ENCODE results near the gene ARSD.
"Not testable (repeated sequence)": the region's sequence is repeated elsewhere in the genome, so short reads cannot be mapped to it uniquely, and the experiment has no call there.

ARSD gene

DNA sequence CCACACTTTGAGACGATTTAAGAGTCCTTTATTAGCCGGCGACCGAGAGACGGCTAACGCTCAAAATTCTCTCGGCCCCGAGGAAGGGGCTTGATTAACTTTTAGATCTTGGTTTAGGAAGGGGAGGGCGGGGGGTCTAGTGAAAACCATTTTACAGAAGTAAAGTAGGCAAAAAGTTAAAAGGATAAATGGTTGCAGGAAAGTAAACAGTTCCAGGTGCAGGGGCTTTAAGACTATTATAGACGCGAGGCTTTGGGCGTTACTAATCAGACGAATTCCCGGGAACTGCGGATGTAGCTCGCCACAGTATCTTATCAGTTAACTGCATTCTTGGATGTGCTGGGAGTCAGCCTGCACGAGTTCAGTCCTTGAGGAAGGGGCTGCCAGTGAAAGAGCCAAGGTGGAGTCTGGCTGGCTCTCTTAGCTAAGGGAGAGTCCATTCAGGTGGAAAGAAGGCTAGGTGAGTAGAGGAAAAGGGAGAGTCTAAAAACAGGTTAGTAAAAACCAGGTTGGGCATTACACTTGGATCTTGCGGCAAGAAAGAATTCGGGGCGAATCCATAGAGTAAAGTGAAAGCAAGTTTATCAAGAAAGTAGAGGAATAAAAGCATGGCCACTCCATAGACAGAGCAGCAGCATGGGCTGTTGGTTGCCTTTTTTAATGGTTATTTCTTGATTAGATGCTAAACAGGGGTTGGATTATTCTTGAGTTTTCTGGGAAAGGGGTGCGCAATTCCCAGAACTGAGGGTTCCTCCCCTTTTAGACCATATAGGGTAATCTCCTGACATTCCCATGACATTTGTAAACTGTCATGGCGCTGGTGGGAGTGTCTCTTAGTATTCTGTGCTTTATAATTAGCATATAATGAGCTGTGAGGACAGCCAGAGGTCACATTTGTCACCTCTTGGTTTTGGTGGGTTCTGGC, 38.3 kb downstream of the ARSD start:
- DNase-seq = not testable (repeated sequence)

GRCh38 chrX:2889706-2890490, 39.2 kb downstream of the ARSD start:
- DNase-seq = not testable (repeated sequence)

DNA sequence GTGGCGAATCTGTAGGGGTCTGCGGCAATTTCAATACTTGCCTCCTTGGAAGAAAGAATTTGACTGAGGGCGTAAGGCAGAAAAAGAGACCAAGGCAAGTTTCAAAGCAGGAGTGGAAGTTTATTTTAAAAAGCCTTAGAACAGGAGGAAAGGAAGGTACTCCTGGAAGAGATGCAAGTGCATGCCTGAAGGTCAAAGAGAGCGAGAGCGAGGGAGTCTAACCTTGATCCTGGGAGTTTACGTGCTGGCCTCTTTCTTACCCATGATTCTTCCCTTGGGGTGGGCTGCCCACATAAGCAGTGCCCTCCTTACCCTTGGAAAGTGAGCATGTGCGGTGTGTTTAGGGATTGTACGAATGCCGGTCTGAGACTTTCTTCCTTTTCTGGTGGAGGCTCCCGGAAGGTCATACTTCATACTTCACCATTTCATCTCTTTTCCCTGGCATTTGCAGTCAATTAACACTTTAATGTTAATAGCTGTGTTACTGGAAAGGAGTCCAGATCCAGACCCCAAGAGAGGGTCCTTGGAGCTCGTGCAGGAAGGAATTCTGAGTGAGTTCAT, 40.0 kb downstream of the ARSD start:
- DNase-seq = no peak

DNA sequence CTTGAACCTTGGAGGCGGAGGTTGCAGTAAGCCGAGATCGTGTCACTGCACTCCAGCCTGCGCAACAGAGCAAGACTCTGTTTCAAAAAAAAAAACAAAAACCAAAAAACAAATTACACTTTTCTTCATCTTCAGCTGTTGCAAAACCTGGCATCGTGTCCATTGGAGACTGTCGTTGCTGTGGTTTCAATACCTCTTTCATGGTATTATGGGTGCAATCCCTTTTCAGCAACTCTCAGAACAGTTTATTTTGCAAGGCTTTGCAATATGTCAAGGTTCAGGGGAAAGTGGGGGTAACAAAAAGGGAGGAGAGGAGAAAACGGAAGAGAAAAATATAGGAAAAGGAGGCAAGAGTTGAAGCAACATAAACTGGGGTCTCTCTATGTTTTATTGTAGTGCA, 40.8 kb downstream of the ARSD start:
- DNase-seq = no peak

GRCh38 chrX:2883770-2884169, 45.4 kb downstream of the ARSD start:
- no peak for DNase-seq

DNA sequence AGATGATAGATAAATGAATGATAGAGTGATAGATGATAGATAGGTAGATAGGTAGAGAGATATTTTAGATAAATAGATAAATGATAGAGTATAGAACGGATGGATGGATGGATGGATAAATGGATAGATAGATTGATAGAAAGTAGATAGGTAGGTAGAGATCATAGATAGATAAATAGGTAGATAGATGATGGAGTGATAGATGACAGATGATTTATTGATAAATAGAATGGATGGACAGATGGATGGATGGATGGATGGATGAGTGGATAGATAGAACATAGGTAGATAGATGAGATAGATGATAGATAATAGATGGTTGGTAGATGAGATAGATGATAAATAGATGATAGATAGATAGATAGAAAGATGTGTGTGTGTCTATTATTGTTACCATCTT, 49.5 kb downstream of the ARSD start:
- DNase-seq = no peak

GRCh38 chrX:2878563-2878962, 50.6 kb downstream of the ARSD start:
- no peak for DNase-seq

DNA sequence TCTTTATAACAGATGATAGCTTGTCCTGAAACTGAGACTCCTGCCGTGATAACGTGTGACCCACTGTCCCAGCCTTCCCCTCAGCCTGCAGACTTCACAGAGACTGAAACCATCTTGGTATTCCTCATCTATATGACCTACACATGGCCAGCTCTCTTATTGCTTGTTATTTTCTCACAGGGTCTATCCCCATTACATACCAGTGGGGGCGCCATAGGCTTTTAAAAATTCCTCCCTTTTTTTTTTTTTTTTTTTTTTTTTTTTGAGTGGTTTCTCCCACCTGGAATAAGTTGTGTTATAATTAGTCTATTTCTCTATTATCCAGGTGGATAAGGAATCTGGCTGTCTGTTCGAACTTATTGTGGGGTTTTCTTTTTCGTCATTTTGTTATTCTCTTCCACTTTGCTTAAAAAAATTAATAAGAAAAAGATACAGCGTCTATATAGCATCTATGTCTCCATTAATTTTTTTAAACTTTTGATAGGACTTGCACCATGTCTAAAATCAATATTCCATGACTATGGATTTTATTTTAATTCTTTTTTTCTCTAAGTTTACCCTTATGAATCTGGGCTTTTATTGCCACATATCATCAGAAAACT, 53.2 kb downstream of the ARSD start:
- DNase-seq = no peak

- no peak for DNase-seq
Measured at GRCh38 chrX:2875136-2875481, 54.0 kb downstream of the ARSD start.

GRCh38 chrX:2874222-2875135, 54.7 kb downstream of the ARSD start:
- DNase-seq = no peak

GRCh38 chrX:2872671-2873277, 56.4 kb downstream of the ARSD start:
- no peak for DNase-seq

- no peak for DNase-seq
Measured at GRCh38 chrX:2871831-2872230, 57.3 kb downstream of the ARSD start.

DNA sequence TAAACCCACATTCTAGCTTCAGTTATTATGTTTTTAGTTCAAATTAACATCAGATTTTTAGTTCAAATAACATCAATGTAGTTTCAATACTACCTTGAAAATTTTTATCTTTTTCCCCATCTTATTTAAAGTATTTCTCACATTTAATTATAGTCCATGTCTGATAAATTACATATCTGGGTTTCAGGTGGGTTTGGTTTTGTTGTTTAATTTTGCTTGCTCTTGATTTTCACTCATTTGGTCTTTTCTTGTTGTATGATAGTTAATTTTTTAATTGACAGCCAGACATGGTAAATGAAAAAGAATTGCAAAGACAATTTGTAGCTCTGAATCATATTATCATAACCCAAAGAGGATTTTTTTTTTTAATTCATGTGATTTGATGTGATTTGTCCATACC, 58.5 kb downstream of the ARSD start:
- no peak for DNase-seq

DNA sequence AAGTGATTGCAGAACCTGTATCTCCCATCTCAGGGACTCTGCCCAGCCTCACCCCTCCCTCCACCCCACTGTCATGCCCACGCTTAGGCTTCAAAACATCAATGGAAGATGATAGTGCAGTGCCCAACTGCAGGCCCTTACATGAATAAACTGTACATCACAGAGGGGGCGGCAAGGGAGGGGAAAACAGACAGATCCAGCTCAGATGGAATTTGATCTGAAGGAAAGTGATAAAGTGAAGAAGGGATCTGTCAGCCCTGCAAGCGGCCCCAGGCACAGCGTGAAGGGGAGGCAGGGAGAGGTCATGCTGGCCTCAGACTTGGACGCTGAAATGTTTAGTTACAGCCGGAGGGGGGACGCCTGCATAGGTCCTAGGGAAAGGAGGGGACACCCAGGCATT, 61.9 kb downstream of the ARSD start:
- DNase-seq = no peak

DNA sequence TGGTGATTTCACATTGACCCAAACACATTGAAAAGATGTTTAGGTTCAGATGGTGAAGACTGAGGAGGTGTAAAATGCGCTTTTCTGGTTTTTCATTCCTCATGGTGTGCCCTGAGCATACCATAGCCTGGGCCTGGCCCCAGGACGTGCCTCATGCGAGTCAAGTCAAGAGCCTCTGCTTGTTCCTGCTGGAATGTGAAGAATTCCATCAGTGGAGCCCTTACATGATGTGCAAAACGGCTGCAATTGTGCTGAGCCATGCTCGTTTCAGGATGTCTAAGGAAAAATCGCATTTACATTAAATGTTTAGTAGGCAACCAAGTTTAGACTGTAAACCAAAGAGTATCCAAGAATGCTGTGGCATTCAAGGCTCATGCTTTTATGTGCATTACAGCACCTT, 65.5 kb downstream of the ARSD start:
- no peak for DNase-seq

DNA sequence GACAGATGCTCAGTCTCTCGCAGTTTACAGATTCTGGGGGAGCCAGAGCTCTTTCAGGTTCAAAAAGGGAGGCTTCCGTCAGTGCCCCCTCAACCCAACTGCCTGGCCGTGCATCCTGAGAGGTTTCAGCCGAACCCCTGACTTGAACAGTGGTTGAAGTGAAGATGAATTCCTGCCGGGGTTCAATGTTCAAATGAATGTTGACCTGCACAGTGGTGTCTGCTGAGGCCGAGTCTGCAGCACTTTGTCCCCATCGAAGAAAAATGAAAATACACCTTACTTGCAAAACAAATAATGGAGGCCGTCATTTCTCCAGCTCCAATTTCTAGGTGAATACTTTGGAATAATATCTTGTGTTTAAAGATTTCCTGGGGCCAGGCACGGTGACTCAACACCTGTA, 66.7 kb downstream of the ARSD start:
- DNase-seq = no peak

DNA sequence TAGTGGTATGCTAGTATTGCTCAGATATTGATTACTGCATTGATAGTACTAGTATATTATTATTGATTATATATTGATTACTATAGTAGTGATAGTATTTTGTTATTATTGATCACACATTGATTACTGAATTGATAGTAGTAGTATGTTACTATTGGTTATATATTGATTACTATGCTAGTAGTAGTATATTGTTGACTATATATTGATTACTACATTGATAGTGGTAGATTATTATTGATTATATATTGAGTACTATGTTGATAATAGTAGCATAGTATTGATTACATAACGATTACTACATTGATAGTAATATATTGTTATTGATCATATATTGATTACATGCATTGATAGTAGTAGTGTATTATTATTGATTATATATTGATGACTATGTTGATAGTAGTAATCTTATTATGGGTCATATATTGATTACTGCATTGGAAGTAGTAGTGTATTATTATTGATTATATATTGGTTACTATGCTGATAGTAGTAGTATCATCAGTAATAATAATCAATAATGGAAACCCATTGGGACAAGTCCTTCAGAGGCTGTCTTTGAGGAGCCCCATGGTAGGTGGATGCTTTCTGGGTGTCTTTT, 69.8 kb downstream of the ARSD start:
- DNase-seq = no peak

DNA sequence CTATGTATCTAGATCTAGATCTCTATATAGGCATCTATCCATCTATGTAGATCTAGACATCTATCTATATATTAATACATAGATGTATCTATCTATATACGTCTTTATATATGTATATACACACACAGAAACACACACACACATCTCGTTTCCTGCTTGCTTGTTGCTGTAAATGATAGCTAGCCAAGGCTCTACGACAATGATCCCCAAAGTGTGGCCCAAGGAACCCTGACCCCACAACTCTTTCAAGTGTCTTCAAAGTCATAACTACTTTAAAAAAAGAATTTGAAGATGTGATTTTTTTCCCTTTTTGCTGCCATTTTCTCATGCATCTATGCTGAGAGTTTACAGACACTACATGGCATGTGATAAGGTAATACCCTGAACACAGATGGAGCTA, 71.6 kb downstream of the ARSD start:
- DNase-seq = no peak

DNA sequence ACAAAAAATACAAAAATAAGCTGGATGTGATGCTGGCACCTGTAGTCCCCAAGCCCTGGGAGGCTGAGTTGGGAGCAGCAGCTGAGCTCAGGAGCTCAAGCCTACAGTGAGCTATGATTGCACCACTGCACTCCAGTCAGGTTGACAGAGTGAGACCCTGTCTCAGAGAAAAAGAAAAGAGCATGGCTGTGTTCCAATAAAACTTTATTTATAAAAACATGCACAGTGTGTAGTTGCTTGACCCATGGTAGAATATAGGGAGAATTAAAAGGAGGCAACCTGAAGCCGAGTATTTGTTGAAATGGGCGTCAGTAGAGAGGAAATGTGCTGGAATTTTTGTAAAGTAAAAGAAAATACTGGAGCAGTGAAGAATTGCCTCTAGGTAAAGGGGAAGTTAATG, 73.4 kb downstream of the ARSD start:
- DNase-seq = no peak

DNA sequence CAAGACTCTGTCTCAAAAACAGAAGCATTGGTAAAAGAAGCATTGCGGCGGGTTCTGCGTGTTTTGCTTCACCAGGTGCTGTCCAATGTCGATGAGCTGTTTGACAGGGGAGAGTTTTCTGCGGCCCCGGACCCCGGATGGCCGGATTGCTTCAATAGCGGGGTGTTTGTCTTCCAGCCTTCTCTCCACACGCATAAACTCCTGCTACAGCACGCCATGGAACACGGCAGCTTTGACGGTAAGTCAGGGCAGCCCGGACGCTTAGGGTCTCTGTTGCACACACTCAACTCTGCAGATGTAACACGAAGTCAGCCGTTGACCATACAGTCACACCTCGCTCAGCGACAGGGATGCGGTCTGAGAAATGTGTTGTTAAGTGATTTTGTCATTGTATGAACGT, 74.2 kb downstream of the ARSD start:
- DNase-seq = no peak
